ENCODE results near the gene IRAK3. TPM values are rescaled to one million over a fixed set of nuclear protein-coding genes. Genes with fewer than 3 reads are reported as not detected.
A peak's percentile ranks its signal among the peaks of the same experiment; 100 is the strongest.

Gene IRAK3
- total RNA-seq, 3 donors from 2014 or later (not counting 1 experiment from before 2014, with no cell fraction given): 3.7 to 9.9 (median 9.2) TPM

DNA sequence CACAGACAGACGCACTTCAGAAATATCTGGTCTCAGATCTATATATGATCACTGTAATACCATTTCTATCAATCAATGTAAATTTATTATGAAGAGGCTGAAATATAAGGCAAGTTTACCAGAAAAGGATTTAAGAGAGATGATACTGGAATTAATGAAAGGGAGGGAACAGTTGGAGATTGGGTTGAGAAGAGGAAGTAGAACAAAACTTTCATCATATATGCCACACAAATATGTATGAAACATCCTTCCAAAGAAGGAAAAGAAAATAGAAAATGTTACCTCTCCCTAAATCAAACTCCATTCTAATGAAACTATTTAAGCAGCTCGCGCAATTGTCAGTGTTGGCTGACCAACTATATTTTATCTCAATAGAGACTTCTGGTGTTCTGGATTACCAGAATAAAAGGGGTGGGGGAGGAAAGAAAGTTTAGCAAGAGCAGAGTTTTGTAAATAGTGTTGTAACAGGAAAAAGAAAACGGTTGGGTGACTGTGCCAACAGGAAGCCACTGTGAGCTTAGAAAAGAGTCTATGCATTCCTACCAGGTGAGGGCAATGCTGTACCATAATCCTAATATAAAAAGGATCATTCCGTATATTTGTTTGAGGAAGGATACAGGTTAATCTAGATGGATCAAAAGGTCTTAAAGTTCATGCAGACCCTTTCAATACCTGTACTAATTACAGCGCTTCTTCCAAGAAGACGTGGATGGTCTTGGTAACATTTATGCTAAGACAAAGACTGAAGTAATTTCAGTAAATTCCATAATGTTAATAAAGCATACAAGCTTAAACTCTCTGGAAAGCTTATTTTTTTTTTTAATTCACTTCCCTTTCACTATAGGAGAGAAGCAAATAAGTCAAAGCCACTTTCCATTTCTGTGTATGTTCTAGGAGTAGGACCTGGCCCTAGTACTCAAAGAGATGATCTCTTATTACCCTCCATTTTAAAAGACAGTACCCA, 43.9 kb upstream of the IRAK3 start:
- TF ChIP-seq, protein P1, sequence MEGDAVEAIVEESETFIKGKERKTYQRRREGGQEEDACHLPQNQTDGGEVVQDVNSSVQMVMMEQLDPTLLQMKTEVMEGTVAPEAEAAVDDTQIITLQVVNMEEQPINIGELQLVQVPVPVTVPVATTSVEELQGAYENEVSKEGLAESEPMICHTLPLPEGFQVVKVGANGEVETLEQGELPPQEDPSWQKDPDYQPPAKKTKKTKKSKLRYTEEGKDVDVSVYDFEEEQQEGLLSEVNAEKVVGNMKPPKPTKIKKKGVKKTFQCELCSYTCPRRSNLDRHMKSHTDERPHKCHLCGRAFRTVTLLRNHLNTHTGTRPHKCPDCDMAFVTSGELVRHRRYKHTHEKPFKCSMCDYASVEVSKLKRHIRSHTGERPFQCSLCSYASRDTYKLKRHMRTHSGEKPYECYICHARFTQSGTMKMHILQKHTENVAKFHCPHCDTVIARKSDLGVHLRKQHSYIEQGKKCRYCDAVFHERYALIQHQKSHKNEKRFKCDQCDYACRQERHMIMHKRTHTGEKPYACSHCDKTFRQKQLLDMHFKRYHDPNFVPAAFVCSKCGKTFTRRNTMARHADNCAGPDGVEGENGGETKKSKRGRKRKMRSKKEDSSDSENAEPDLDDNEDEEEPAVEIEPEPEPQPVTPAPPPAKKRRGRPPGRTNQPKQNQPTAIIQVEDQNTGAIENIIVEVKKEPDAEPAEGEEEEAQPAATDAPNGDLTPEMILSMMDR (IDR thresholded peaks at IDR 0.05): peak; percentile 27
- DNase-seq (peak in 1 of 2 donors; percentile 48), ATAC-seq (peak; percentile 42 to 79 (median 63))
- peak overlapping the region; percentile 29 for H3K27ac ChIP-seq (ENCODE audit: low read length)
- H3K27me3 Mint-ChIP-seq (ENCODE audit: low read depth in 2 of 2): no peaks in the 10 kb centered on the region
- no peak overlapping the region for H3K4me3 Mint-ChIP-seq
- no peak overlapping the region for H3K4me3 ChIP-seq (ENCODE audit: low read length)
- peaks cover 83% of the 10 kb centered on the region for H3K36me3 ChIP-seq (ENCODE audit: control insufficient read depth, insufficient read depth, low read length)
- H3K9me3 ChIP-seq (ENCODE audit: control insufficient read depth, insufficient read depth, low read length): peaks cover 3% of the 10 kb centered on the region
- no peaks in the 10 kb centered on the region for H3K4me1 ChIP-seq (ENCODE audit: control insufficient read depth, insufficient read depth, low read length)
- WGBS (ENCODE audit: insufficient coverage): 0% methylated on average over 1 of the region's 7 CpGs
- H3K36me3 Mint-ChIP-seq: peaks cover 21% of the 10 kb centered on the region
- peaks cover 6 to 10% of the 10 kb centered on the region in 2 donors for H3K9me3 Mint-ChIP-seq
- peaks cover 18 to 23% of the 10 kb centered on the region in 2 donors for H3K4me1 Mint-ChIP-seq
- no peaks in the 10 kb centered on the region for H3K27me3 ChIP-seq (ENCODE audit: control insufficient read depth, insufficient read depth, low read length)
- intact Hi-C loops (cut with micrococcal nuclease): no loop called here
- peak overlapping the region; percentile 67 to 86 for H3K27ac Mint-ChIP-seq

DNA sequence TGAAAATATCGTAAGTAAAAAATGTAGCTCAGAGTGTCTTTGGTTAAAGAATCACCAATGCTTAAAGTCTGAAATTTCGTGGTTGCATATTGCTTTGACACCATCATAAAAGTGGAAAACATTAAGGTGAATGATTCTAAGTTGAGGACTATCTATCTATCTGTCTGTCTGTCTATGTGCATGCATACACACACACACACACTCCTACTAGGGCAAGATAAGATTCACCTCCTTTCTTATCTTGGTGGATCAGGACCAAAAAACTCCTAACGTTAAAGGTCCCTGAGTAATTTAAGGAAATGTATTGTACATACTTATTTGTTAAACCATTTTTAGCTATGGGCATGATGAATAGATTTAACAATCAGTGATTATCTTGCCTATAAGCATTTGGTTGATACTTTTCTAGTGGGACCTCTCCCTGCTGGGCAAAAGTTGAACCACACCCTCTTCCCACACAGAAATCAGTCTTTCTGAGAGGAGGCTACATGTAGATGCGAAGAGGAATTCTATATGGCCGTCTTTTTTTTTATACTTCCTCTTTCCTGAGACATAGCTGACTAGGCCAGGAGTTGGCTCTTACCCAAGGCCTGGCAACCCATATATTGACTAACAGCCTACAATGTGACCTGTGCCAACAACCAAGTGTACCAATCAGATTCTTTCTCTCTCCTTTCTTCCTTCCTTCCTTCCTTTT, 39.2 kb upstream of the IRAK3 start:
- Histone ChIP-seq H3K4me1 (ENCODE audit: control insufficient read depth, insufficient read depth, low read length) (no peaks in the 10 kb centered on the region), H3K4me3 (ENCODE audit: low read length) (no peak overlapping the region), H3K27me3 (ENCODE audit: control insufficient read depth, insufficient read depth, low read length) (no peaks in the 10 kb centered on the region), H3K27ac (ENCODE audit: low read length) (no peak overlapping the region), H3K9me3 (ENCODE audit: control insufficient read depth, insufficient read depth, low read length) (no peaks in the 10 kb centered on the region), H3K36me3 (ENCODE audit: control insufficient read depth, insufficient read depth, low read length) (peaks cover 64% of the 10 kb centered on the region)
- H3K9me3 Mint-ChIP-seq: no peaks in the 10 kb centered on the region
- TF ChIP-seq, protein P1 (IDR thresholded peaks at IDR 0.05): no peak
- peaks cover 26 to 29% of the 10 kb centered on the region in 2 donors for H3K4me1 Mint-ChIP-seq
- H3K27me3 Mint-ChIP-seq (ENCODE audit: low read depth in 2 of 2): no peaks in the 10 kb centered on the region
- intact Hi-C loops (cut with micrococcal nuclease): no loop called here
- no peaks in the 10 kb centered on the region for H3K36me3 Mint-ChIP-seq
- ATAC-seq (no peak), DNase-seq (no peak)
- H3K27ac Mint-ChIP-seq: no peak overlapping the region
- 44% methylated on average over 2 of the region's 5 CpGs for WGBS (ENCODE audit: insufficient coverage)
- H3K4me3 Mint-ChIP-seq: no peak overlapping the region

DNA sequence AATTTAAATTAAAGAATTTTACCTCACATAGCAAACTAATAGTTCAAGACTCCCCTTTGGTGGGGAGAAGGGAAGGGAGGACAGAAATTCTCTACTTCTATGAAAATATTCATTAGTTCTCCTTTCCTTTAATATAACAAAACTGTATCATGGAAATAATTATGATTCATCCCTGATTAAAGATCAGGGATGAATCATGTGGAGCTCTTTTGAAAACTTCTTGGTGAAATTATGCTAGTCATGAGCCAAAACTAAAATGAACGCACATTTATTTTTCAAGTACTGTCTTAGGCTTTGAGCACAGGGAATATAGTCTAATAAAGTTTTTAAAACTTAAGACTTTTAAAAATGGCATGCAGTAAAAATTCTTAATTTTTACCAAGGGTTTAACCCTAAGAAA, 36.3 kb upstream of the IRAK3 start:
- H3K36me3 Mint-ChIP-seq: no peaks in the 10 kb centered on the region
- no peaks in the 10 kb centered on the region for H3K27me3 Mint-ChIP-seq (ENCODE audit: low read depth in 2 of 2)
- H3K9me3 Mint-ChIP-seq: no peaks in the 10 kb centered on the region
- DNase-seq: no peak
- Histone ChIP-seq H3K27ac (ENCODE audit: low read length) (no peak overlapping the region), H3K36me3 (ENCODE audit: control insufficient read depth, insufficient read depth, low read length) (peaks cover 46% of the 10 kb centered on the region), H3K4me1 (ENCODE audit: control insufficient read depth, insufficient read depth, low read length) (peaks cover 4% of the 10 kb centered on the region), H3K9me3 (ENCODE audit: control insufficient read depth, insufficient read depth, low read length) (no peaks in the 10 kb centered on the region), H3K27me3 (ENCODE audit: control insufficient read depth, insufficient read depth, low read length) (no peaks in the 10 kb centered on the region), H3K4me3 (ENCODE audit: low read length) (no peak overlapping the region)
- WGBS (ENCODE audit: insufficient coverage): 100% methylated on average over 1 of the region's 1 CpG
- H3K4me3 Mint-ChIP-seq: no peak overlapping the region
- peaks cover 34 to 35% of the 10 kb centered on the region in 2 donors for H3K4me1 Mint-ChIP-seq
- H3K27ac Mint-ChIP-seq: no peak overlapping the region
- intact Hi-C loops (cut with micrococcal nuclease): no loop called here
- TF ChIP-seq, protein P1 (IDR thresholded peaks at IDR 0.05): no peak
- ATAC-seq: no peak

Measured in natural killer cell (primary cell).